GM15510 (cell line): ENCODE results near the gene ITPR2.

Source experiments
- POLR2A ChIP-seq: IDR thresholded peaks from 3 replicates; pipeline ENCODE4 v1.6.1; 2011; ENCODE audit warnings: borderline replicate concordance; ENCODE audit not compliant: insufficient read length; ENCODE audit errors: extremely low read depth

Gene ITPR2

DNA sequence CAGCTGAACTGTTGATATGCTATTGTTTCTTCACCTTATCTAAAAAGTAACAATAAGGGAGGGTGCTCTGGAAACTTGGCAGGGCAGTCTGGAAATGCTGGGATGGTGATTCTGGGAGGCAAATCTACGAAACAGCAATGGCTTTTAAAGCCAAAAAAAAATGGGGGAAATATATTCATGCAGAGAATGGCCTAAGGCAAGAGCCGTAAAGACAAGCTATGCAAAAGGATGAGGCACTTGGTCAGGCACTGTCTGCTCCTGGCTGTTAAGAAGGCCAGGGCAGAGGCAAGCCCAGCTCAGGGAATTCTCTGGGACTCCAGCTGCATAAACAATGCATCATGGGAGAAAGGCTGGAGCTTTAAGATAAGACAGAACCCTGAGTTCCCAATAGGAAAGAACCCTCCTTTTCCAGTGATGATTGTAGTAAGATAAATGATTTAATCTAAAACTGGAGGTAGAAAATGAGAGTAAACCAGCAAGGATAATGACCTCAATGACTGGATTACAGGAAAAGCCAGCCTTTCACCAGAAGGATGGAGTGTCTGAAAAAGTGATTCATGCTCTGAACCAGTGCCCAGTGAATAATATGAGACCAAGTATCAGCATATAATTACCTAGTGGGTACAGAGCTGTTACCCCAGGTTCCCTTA is 46.0 kb downstream of the ITPR2 start:
- no peak for TF ChIP-seq POLR2A

GRCh38 chr12:26786491-26786864 is 46.5 kb downstream of the ITPR2 start:
- TF ChIP-seq POLR2A, result no peak

DNA sequence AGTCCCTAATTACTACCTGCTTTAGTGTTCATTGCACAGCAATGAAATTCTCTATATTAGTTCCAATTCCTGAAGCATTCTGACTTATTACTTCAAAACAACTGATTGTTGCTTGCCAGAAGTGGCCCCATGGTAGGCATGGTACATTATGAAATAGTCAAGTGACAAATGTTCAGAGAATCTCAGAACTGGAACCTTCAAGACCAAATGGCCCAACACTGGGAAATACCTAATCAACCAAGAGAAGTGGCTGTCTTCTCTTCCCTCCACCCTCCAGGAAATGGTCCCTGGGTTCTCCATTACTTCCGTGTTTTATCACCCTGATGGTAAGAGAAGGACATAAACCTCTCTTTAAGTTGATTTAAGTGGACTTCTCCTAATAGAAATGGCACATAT is 49.9 kb downstream of the ITPR2 start:
- TF ChIP-seq POLR2A, result no peak

DNA sequence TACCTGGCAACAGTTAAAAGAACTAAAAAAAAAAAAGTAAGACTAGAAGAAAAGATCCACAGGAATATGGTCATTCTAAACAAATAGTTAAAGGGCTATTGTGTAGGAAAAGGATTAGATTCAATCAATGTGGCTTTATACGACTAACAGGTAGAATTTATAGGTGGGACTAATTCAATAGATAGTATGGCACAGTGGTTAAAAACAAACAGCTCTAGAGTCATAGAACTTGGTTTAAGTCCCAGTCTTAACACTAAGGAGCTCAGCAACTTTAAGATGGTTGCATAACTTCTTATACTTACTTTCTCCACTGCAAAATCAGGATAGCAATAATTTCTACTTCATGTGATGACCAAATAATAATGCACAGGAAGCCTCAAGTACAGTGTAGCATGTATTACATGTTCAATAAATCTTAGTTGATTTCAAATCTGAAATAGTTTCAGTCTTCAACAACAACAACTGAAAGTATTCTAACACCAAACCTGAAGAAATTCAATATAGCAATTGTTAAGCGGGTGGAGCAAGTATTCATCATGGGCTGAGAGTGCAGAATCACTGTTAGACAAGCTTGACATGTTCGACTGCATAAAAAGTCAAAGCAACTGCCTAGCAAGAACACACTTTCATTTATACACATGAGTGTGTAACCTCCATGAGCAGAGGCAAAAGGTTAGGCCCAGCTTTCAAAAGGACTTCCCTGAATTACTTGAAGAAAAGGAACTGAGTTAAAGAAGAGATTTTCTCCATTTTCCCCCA is 50.4 kb downstream of the ITPR2 start:
- TF ChIP-seq POLR2A, result no peak

DNA sequence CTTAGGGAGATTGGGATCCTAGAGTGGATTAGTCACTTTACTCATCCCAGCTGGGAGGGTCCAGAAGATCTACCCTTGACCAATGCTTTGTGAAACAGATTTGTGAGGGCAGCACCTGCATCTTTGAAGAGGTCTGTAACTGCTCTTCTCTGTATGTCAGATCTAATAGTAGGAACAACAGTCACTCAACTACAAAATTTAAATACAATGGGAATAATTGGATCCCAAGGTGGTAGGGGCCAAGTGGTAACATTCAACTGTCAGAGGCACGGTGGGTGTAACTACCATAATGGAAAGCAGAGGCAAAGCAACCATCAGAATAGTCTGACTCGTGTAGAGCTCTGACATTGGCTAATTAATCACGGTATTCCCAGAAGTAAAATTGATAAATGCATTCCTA is 55.8 kb downstream of the ITPR2 start:
- TF ChIP-seq POLR2A, result no peak

DNA sequence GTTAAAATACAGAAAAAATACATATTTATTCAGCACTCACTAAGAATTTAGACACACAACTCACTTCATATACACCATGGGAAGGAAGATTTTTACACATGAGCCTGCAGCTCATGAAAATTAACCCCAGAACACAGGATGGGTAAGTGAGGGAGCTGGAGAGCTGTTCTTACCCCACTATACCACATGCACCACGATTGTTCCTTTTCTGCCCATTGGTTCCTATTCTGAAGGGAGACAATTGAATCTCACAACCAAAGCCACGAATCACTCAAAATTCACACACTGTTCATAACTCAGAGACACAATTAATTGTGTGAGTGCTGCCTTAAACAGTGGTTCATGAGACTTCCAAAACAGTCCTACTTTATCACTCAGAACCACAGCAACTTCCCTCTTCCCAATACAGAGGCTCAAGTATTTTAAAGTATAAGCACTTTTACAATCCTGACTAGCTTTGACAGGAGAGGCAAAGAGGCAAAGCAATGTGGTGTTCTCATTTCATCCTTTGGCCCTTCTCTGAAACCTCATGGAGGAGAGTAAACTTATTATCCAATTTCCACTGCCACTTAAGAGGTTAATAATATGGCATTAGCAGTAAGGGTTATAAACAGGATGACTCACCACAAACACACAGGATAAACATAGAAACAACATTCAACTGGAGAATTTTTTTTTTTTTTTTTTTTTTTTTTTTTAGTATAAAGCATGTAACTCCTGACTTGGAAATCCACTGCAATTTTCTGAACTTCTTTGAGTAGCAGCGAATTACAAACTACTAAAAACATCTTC is 59.5 kb downstream of the ITPR2 start:
- no peak for TF ChIP-seq POLR2A

GRCh38 chr12:26771861-26772260 is 61.1 kb downstream of the ITPR2 start:
- TF ChIP-seq POLR2A, result no peak

DNA sequence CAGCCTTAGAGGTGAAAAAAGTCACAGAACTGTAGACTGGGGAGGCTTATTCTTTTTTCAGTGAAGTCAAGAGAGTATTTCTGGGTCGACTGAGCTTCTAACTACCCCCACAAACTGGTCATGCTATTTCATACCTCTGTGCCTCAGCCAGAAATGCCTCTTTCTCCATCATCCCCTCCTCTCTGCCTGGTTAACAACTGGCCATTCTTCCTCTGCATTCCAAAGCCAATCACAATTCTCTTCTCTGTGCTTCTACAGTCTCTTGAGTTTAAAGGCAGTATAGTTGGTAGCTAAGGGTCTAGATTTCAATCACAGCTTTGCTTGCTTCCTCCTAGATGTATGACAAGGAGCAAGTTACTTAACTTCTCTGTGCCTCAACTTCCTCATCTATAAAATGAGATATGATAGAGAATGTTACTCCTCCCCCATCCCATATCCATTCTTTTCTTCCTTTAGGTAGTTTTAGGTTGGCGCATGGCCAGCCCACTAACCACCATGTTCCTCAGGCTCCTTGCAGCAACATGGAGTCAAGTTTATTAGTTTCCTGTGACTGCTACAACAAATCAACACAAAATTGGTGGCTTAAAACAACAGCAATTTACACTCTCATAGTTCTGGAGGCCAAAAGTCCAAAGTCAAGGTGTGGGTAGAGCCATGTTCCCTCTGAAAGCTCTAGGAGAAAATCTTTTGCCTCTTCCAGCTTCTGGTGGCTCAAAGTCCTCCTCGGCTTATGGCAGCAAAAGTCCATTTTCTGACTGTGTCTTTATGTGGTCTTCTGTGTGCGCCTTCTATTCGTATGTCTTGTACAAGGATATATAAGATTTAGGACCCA is 62.5 kb downstream of the ITPR2 start:
- TF ChIP-seq POLR2A, result no peak

DNA sequence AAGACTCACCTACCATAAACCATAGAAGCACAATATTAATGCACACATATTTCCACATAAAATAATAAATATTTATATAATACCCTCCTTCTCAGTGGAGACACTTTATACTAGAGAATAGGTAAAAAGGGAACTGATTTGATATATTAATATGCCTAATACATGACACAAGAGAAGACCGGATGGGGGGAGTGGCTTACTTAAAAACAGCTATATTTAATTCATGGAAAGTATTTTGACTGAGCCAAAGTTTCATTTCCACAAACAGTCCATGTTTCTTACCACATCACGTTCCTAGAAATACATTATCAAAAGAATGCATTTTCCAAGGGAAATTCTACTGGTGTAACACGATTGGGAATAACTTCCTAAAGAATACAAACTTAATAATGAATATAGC is 63.4 kb downstream of the ITPR2 start:
- no peak for TF ChIP-seq POLR2A

DNA sequence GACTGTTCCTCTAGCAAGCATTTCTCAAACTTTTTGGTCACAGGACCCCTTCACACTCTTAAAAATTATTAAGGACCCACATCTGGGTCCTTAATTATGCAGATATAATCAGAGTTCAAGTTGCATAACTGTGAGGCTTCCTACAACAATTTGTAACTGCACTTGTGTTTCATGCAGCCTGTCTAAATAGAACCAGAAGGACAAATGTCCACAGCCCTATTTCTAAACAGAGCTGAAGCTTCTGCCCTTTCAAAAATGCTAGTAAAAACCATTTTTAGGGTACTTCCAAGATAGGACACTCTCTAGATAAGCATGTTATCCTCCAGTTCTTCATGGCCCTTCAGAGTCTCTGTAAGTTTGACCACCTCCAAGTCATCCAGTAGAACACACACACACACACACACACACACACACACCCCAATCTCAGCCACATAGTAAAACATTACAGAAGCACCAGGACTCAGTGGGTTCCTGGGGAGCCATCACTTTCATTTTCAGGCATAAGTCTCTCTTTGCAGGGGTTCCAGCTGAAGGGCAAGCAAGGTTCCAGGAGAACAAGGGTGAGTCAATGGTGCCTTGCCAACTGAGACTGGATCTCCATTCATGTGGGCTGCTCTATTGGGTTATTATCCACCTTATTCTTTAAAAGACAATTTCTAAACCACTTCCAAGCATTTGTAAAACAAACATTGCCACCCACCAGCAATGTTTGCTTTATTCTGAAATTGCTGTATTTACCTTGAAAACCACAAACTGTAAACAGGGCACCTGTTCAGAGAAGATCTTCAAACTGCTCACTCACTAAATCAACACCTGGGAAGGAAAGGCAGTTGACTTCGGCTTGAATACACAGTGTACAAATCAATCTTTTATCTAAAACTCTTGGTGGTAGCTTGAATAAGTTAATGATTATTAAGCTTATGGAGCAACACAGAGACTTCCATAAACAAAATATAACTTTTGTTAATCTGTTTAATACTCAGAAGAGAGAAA is 64.1 kb downstream of the ITPR2 start:
- TF ChIP-seq POLR2A, result no peak

DNA sequence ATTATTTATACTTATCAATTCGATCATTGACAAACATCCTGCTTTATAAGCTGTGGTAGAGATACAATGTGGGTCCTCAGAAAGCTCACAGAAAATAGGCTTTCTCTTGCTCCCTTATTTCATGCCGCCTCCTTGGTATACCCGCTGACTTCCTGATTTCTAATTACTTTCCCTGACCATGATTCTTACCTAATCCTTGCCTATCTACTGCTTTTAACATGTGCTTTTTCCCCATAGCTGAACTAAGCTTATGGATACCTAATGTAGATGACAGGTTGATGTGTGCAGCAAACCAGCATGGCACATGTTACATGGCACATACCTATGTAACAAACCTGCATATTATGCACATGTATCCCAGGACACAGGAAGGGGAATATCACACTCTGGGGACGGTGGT is 65.1 kb downstream of the ITPR2 start:
- no peak for TF ChIP-seq POLR2A

- no peak for TF ChIP-seq POLR2A
Observed at GRCh38 chr12:26767116-26767515, 65.9 kb downstream of the ITPR2 start.

- no peak for TF ChIP-seq POLR2A
Observed at GRCh38 chr12:26762186-26762585, 70.8 kb downstream of the ITPR2 start.

- no peak for TF ChIP-seq POLR2A
Observed at GRCh38 chr12:26761775-26762174, 71.2 kb downstream of the ITPR2 start.
